PC-3 (cell line): Measurements from ENCODE around the gene SFT2D2.

ENCODE experiments used
- CTCF ChIP-seq: fragments of 300-600 bp; sonication (generic); conservative IDR thresholded peaks from 2 replicates; pipeline ENCODE4 v1.5.1; 2017; ENCODE audit warnings: antibody characterized with exemption, low read depth, mild to moderate bottlenecking, low read length
- EZH2phosphoT487 ChIP-seq: fragments of 300-600 bp; sonication (generic); IDR thresholded peaks from 2 replicates; pipeline ENCODE4 v1.6.1; 2018; ENCODE audit warnings: mild to moderate bottlenecking, antibody characterized with exemption, low read length, borderline replicate concordance

- no peak for TF ChIP-seq CTCF
- no peak for TF ChIP-seq EZH2phosphoT487
Measured at GRCh38 chr1:168213349-168213748, 12.5 kb upstream of the SFT2D2 start.
